VCaP (cell line): ENCODE measurements around the gene TMEM120B.
A peak's percentile ranks its signal among the peaks of the same experiment; 100 is the strongest.
"Not testable (repeated sequence)": the region's sequence is repeated elsewhere in the genome, so short reads cannot be mapped to it uniquely, and the experiment has no call there.

Source experiments
- H3K27ac ChIP-seq: fragments of 450-650 bp; 2 replicates; pipeline ENCODE4 v1.5.1; 2017
- TF ChIP-seq, protein P1 (sequence below): fragments of 450-650 bp; conservative IDR thresholded peaks from 2 replicates; pipeline ENCODE4 v1.5.1; 2017; ENCODE audit warnings: mild to moderate bottlenecking, moderate library complexity

The TMEM120B gene

DNA sequence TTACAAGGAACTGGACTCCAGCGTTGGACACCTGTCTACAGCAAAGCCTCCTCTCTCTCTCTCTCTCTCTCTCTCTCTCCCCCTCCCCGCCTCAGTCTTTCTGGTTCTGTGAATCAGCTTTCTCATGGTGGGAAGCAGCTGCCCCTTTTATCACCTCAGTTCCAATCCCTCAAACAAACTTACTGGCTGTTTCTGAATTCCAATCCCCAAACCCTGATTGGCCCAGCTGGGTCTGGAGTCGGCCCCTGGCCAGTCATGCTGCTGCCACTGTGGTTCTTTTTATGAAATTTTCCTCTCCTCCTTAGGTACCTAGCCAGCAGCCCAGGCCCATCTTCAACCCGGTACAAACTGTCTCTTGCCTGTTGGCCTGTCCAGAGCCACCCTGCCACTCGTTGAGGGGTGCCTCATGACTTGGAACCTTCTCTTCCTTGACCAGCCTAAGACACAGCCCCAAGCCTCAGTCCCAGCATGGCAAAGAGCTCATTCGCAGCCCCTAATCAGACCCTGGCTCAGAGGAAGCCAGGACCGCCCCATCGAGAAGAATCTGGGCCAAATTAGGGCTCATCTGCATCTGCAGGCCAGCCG lies 33.7 kb upstream of the TMEM120B start:
- TF ChIP-seq, protein P1, sequence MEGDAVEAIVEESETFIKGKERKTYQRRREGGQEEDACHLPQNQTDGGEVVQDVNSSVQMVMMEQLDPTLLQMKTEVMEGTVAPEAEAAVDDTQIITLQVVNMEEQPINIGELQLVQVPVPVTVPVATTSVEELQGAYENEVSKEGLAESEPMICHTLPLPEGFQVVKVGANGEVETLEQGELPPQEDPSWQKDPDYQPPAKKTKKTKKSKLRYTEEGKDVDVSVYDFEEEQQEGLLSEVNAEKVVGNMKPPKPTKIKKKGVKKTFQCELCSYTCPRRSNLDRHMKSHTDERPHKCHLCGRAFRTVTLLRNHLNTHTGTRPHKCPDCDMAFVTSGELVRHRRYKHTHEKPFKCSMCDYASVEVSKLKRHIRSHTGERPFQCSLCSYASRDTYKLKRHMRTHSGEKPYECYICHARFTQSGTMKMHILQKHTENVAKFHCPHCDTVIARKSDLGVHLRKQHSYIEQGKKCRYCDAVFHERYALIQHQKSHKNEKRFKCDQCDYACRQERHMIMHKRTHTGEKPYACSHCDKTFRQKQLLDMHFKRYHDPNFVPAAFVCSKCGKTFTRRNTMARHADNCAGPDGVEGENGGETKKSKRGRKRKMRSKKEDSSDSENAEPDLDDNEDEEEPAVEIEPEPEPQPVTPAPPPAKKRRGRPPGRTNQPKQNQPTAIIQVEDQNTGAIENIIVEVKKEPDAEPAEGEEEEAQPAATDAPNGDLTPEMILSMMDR, result no peak
- H3K27ac ChIP-seq, result peak overlapping the region; percentile 15

DNA sequence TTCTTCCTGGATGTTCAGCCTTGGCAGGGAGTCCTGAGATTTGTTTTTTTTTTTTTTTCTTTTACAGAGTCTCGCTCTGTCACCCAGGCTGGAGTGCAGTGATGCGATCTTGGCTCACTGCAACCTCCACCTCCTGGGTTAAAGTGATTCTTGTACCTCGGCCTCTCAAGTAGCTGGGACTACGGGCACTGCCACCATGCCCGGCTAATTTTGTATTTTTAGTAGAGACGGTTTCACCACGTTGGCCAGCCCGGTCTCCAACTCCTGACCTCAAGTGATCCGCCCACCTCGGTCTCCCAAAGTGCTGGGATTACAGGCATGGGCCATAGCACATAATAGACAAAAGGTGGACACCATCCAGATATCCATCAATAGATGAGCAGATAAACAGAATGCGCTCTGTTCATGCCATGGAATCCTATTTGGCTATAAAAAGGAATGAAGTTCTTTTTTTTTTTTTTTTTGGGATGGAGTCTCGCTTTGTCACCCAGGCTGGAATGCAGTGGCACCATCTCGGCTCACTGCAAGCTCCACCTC lies 32.8 kb upstream of the TMEM120B start:
- peak overlapping the region; percentile 15; the same call in 1 of the 2 replicates for H3K27ac ChIP-seq

DNA sequence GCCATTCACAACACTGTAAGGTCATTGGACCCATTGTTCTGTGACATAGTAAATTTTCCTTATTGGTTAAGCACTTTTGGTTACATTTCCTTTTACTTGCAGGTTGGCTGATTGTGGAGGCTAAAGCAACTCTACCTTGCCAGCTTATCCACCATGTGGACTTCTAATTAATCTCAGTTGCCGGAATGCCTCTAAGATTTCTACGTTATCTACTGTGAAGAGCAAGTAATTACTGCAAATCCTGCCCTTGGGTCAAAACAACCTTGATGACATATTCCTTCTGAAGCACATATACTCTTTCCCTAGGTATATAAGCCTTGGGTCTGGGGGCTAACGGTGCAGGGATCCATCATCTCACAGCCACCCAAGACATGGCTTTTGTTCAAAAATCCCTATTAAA lies 23.6 kb upstream of the TMEM120B start:
- TF ChIP-seq, protein P1, result no peak

DNA sequence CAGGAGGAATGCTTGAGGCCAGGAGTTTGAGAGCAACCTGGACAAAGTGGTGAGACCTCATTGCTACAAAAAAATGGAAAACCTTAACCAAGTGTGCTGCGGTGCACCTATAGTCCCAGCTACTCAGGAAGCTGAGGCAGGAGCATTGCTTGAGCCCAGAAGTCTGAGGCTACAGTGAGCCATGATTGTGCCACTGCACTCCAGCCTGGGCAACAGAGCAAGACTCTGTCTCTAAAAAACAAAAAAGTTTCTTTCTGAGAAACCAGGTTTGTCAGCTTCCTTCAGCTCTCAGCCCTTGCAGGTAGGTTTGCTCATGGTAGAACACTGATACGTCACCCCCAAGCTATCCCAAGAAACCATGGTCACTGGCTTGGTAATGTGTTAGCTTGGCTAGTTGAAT lies 23.1 kb upstream of the TMEM120B start:
- TF ChIP-seq, protein P1, result no peak
- H3K27ac ChIP-seq, result no peak overlapping the region

More for the DNA sequence above, 23.6 kb upstream of the TMEM120B start:
- H3K27ac ChIP-seq, result no peak overlapping the region

DNA sequence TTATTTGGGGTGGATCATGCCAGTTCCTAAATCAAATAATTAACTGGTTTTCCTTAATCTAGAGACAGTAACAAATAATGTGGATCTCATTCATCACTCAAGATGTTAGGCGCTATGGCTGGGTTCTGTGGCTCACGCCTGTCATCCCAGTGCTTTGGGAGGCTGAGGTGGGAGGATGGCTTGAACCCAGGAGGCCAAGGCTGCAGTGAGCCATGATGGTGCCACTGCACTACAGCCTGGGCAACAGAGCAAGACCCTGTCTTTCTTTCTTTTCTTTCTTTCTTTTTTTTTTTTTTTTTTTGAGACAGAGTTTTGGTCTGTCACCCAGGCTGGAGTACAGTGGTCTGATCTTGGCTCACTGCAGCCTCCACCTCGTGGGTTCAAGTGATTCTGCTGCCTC lies 19.8 kb upstream of the TMEM120B start:
- not testable (repeated sequence) for H3K27ac ChIP-seq

DNA sequence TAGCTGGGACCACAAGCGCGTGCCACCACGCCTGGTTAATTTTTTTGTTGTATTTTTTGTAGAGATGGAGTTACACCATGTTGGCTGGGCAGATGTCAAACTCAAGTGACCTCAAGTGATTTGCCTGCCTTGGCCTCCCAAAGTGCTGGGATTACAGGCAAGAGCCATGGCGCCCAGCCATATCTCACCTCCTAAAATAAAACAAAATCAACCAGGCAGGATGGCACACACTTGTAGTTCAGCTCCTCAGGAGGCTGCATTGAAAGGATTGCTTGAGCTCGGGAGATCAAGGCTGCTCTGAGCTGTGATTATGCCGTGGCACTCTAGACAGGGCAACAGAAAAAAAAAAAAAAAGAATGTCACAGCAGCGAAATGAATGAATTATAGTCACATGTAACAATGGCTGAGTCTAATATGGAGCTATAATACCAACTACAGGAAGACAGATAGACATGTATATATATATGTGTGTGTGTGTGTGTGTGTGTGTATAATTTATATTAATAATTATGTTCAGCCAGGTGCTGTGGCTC lies 19.3 kb upstream of the TMEM120B start:
- TF ChIP-seq, protein P1, result no peak
- H3K27ac ChIP-seq, result no peak overlapping the region

DNA sequence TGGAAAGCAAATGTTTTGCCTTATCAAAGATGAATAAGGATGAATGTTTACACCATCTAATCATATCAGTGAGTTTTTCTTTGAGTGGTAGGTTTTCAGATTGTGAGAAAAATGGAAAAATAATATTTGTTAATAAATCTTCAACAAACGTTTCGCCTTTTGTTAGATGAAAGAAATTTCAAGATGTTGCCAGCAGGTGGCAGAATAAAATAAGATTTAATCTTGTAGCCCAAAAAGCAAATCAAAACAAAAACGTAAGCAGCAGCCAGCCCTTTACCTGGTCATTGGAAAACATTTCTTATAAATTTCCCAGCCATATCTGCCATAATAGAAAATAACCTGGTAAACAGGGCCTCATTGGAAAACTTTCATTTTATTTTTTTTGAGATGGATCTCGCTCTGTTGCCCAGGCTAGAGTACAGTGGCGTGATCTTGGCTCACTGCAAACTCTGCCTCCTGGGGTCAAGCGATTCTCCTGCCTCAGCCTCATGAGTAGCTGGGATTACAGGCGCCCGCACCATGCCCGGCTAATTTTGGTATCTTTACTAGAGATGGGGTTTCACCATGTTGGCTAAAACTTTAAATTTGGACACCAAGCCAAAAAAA lies 15.4 kb upstream of the TMEM120B start:
- TF ChIP-seq, protein P1, result peak; percentile 71
- H3K27ac ChIP-seq, result peak overlapping the region; percentile 26

DNA sequence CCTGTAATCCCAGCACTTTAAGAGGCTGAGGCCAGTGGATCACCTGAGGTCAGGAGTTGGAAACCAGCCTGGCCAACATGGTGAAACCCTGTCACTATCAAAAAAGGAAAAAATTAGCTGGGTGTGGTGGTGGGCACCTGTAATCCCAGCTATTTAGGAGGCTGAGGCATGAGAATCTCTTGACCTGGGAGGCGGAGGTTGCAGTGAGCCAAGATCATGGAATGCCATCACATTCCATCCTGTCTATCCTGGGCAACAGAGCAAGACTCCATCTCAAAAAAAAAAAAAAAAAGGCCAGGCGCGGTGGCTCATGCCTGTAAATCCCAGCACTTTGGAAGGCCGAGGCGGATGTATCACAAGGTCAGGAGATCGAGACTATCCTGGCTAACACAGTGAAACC lies 14.7 kb upstream of the TMEM120B start:
- peak overlapping the region; percentile 26; the same call in 1 of the 2 replicates for H3K27ac ChIP-seq

DNA sequence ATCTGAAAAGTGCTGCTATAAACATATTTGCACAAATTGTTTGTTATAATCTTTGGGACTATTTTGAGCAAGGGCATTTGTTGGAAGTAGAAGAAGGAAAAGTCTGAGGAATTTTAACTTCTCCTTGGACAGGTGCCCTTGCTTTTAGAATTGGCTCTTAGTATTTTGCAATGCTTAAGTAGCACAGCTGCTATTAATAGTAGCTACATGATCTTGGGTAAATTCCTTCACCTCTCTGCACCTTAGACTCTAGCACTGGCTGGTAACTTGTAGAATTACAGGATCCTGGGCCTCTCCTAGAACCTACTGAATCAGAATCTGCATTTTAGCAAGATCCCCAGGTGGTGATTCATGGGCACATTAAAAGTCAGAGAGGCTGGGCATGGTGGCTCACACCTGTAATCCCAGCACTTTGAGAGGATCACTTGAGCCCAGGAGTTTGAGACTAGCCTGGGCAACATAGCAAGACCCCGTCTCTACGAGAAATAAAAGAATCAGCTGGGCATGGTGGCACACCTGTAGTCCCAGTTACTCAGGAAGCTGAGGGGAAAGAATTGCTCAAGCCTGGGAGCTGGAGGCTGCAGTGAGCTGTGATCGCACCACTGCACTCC lies 10.8 kb upstream of the TMEM120B start:
- TF ChIP-seq, protein P1, result no peak
- H3K27ac ChIP-seq, result no peak overlapping the region
